ENCODE results near the gene PTPA.

- no peak for TF ChIP-seq CTCF (tag by site-specific recombination; IDR thresholded peaks at IDR 0.05)
- no peak for TF ChIP-seq ZNF302 (tag by site-specific recombination; IDR thresholded peaks at IDR 0.05; ENCODE audit: low read depth)
- no peak for TF ChIP-seq PRDM10 (tag by site-specific recombination; IDR thresholded peaks at IDR 0.05)
- no peak for TF ChIP-seq ZNF132 (tag by site-specific recombination; IDR thresholded peaks at IDR 0.05; ENCODE audit: borderline replicate concordance)
- TF ChIP-seq, protein P1, sequence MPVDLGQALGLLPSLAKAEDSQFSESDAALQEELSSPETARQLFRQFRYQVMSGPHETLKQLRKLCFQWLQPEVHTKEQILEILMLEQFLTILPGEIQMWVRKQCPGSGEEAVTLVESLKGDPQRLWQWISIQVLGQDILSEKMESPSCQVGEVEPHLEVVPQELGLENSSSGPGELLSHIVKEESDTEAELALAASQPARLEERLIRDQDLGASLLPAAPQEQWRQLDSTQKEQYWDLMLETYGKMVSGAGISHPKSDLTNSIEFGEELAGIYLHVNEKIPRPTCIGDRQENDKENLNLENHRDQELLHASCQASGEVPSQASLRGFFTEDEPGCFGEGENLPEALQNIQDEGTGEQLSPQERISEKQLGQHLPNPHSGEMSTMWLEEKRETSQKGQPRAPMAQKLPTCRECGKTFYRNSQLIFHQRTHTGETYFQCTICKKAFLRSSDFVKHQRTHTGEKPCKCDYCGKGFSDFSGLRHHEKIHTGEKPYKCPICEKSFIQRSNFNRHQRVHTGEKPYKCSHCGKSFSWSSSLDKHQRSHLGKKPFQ (tag by site-specific recombination; IDR thresholded peaks at IDR 0.05): no peak
- TF ChIP-seq BCL6B (tag by site-specific recombination; IDR thresholded peaks at IDR 0.05): no peak
- no peak for TF ChIP-seq EGR2 (tag by site-specific recombination; IDR thresholded peaks at IDR 0.05; ENCODE audit: low read depth)
- TF ChIP-seq, protein P2, sequence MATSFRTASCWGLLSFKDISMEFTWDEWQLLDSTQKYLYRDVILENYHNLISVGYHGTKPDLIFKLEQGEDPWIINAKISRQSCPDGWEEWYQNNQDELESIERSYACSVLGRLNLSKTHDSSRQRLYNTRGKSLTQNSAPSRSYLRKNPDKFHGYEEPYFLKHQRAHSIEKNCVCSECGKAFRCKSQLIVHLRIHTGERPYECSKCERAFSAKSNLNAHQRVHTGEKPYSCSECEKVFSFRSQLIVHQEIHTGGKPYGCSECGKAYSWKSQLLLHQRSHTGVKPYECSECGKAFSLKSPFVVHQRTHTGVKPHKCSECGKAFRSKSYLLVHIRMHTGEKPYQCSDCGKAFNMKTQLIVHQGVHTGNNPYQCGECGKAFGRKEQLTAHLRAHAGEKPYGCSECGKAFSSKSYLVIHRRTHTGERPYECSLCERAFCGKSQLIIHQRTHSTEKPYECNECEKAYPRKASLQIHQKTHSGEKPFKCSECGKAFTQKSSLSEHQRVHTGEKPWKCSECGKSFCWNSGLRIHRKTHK (tag by site-specific recombination; IDR thresholded peaks at IDR 0.05): no peak
Observed at GRCh38 chr9:129146441-129146941, 35.3 kb downstream of the PTPA start.

Measured in HEK293 (cell line).